VCaP (cell line): ENCODE data around the gene ADGRV1.

Experiments
- H3K27ac ChIP-seq: fragments of 450-650 bp; 2 replicates; pipeline ENCODE4 v1.5.1; 2017
- CTCF ChIP-seq: fragments of 450-650 bp; conservative IDR thresholded peaks from 2 replicates; pipeline ENCODE4 v1.5.1; 2017; ENCODE audit warnings: mild to moderate bottlenecking, moderate library complexity

The ADGRV1 gene

DNA sequence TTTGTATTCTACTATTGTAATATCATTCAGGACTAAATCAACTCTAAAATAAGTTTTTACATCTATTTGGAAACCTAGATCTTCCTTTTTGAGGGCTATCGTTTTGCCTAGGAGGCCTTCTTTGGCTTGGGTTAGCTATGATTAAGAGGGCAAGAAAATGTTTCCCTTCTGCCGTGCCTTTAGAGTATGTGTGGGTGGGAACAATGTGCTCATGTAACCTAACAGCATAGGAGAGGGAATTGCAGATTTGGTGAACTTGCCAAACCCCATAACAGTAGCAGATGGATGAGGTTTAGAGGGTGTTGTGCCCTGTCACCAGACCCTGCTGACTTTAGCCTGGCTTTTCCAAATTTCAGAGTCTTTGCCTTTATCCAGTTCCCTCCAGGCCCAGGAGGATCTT is 339.0 kb downstream of the ADGRV1 start:
- no peak for TF ChIP-seq CTCF
- peak overlapping the region; percentile 63 for H3K27ac ChIP-seq

DNA sequence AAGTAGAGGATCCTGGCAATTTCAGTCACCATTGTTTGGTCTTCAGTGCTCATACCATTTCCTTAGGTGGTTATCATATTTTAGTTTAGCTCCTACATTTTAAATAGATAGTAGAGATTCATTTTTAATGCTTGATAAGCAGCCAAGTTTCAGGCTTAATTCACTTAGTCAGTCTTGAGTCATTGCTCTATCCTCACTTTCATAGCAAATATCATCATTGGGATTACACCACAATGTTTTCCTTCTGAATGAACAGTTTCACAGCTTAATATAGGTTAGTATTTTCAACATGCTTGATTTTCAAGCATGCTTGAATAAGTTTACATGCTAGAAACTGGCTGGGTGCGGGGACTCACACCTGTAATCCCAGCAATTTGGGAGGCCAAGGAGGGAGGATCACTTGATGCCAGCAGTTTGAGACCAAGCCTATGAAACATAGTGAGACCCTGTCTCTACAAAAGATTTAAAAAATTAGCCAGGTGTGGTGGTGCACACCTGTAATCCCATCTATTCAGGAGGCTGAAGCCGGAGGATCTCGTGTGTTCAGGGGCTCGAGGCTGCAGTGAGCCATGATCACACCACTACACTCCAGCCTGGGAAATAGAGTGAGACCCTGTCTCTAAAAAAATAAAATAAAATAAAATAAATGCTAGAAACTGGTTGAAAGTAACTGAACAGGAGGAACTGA is 339.9 kb downstream of the ADGRV1 start:
- H3K27ac ChIP-seq: peak overlapping the region; percentile 63
- TF ChIP-seq CTCF: no peak

DNA sequence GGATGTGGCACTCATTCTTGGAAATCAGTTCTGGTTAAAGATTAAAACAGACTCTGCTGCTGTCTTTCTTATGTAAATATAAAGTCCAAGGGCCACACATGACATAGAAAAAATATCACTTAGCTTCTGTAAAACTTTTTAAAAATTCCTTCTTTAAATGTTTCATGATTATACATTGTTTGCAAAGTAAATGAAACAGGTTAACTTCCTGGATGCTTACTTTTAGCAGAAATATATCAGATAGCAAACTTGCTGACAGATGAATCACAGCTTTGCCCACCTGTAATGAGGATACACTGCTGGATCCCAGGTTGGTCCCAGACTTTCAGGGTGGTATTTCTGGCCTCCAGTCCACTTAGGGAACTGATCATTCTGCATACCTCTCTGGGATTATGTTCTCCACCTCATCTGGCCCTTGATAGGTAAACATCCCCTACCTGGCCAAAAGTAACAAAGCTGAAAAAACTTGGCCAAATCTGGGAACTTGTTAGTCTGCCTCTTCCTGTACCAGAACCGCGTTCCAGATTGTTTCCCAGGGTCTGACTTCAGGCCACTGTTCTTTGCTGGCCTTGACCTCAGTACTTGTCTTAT is 340.5 kb downstream of the ADGRV1 start:
- peak overlapping the region; percentile 63 for H3K27ac ChIP-seq
- no peak for TF ChIP-seq CTCF

GRCh38 chr5:90901261-90901660 is 342.7 kb downstream of the ADGRV1 start:
- H3K27ac ChIP-seq: no peak overlapping the region
- no peak for TF ChIP-seq CTCF

DNA sequence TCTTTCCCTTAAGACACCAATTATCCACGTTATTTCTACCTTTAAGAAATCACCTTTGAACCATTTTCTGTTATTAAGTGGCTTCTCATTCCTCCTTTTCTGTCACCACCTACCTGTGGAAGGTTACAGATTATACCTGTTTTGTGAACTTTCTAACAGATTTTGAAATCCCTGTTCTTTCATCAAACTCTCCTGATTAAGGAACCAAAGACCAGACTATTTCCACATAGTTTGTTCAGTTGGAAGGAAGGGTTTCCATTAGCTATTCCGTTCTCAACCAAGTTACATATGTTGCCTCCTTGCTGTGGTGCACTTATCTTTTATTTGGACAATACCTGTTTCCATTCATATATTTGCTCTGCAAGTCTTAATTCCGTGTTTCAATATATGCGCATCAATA is 343.6 kb downstream of the ADGRV1 start:
- no peak overlapping the region for H3K27ac ChIP-seq
- TF ChIP-seq CTCF: no peak

DNA sequence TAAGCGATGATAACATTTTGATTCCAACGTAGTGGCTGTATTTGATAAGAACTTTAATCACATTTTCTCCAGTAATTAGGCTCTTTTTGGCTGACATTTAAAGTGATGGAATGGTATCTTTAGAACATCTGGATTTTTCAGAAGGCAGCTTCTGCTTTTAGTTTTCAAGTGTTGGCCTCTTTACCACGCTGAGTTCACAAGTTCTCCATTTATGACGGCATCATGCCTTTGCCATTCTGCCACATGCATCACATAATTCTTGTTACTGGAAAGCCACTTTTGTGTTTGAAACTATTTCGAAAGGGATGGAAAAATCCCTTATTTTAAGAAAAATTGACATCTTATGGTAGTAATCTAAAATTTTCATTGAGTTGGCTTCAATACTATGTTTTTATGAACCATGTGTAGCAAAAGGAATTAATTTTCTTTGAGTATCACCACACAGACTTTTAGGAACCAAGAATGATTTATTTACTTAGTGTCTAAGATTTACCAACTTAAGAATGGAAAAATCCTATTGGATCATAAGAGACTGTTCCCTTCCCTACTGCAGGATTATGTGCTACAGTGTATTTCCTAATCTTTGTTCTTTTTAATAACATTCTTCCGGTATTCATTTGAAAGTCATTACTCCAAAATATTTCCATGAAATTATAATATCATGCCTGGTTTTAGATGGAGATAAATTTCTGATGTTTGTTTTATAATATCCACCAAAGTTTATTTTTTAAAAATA is 344.2 kb downstream of the ADGRV1 start:
- H3K27ac ChIP-seq: no peak overlapping the region

More for the DNA sequence above, 344.2 kb downstream of the ADGRV1 start:
- no peak for TF ChIP-seq CTCF
